ENCODE results near the gene EDNRA.

EDNRA gene

GRCh38 chr4:147581606-147582350 lies 100.9 kb downstream of the EDNRA start:
- DNase-seq (ENCODE audit: low read depth, low spot score): no peak
- H3K4me3 ChIP-seq (ENCODE audit: low read length): no peak overlapping the region

- H3K4me3 ChIP-seq (ENCODE audit: low read length): no peak overlapping the region
- DNase-seq (ENCODE audit: low read depth, low spot score): no peak
Measured at GRCh38 chr4:147582386-147583060, 101.6 kb downstream of the EDNRA start.

GRCh38 chr4:147583876-147584275 lies 103.0 kb downstream of the EDNRA start:
- no peak overlapping the region for H3K4me3 ChIP-seq (ENCODE audit: low read length)
- DNase-seq (ENCODE audit: low read depth, low spot score): no peak

DNA sequence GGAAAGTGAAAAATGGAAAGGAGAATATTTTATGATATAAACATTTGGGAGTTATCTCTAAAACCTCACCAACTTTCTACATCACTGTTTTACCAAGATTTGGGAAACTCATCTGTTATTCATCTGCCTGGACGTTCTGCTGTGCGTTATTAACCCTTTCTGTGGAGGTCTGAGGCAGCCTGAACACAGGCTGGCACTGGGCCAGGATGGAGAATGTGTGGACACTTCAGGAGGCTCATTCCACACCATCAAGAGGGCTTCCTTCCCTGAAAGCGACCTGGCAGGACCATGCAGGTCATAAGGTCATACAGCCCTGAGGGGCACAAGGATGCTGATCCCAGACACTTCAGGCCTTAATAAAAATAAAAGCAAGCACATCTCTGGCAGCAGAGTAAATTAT lies 105.1 kb downstream of the EDNRA start:
- DNase-seq (ENCODE audit: low read depth, low spot score): no peak
- H3K4me3 ChIP-seq (ENCODE audit: low read length): no peak overlapping the region

DNA sequence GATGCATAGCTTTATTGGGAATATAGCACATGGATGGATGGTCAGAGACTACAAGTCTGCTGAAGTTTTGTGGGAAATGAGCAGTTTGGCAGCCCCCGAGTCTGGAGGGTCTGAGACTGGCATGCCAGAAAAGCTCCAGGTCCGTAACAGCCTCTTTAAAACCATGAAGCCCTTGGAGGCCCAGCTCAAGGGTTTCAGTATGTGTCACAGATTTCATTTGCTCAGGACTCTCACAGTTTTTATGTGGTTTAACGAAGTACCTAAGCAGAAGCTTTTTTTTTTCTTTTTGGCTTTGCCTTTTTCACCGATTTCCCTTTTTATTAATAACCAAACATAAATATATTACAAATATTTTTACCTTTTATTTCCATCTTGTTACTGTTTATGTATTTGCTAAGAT lies 105.7 kb downstream of the EDNRA start:
- no peak for DNase-seq (ENCODE audit: low read depth, low spot score)
- H3K4me3 ChIP-seq (ENCODE audit: low read length): no peak overlapping the region

DNA sequence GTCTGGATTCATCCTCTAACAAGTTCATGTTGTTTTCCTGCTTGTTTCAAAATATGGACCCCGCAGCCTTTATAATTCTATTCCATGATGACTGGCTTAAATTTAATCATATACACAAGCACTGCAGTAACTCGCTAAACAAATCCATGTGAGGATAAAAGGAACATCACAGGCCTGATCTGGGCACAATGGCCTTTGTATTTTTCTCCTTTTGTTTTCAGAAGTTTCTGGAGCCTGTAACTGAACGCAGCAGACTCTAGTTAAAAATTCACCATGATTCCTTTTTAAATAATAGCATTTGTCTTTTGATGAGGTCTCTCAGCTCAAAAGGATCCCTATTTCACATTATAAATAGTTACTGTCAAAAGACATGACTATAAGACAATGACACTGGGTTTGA lies 106.1 kb downstream of the EDNRA start:
- no peak overlapping the region for H3K4me3 ChIP-seq (ENCODE audit: low read length)
- DNase-seq (ENCODE audit: low read depth, low spot score): no peak

- no peak overlapping the region for H3K4me3 ChIP-seq (ENCODE audit: low read length)
- no peak for DNase-seq (ENCODE audit: low read depth, low spot score)
Measured at GRCh38 chr4:147589586-147589985, 108.7 kb downstream of the EDNRA start.

DNA sequence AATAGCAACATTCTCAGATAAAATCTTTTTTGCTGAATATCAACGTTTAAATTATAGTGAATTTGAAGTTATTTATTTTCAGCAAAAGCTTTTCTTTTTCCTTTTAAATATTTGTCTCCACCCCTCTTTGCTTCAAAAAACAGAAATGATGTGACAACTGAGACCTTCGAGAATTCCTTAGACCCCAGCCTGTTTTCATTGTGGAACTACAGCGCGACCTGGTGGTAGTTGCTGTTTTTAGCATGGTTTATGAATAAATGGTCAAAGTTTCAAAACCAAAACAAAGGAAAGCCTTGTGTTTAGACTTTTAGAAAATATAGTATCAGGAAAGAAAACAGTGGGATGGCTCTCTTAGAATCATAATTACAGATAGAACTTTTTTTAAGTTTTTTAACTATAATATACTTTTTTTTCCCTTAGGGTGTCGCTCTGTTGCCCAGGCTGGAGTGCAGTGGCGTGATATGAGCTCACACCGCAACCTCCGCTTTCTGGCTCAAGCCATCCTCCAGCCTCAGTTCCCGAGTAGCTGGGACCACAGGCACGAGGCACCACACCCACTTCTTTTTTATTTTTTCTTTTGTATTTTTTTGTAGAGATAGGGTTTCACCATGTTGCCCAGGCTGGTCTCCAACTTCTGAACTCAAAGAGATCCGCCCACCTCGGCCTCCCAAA lies 109.5 kb downstream of the EDNRA start:
- DNase-seq (ENCODE audit: low read depth, low spot score): peak; percentile 51
- no peak overlapping the region for H3K4me3 ChIP-seq (ENCODE audit: low read length)

GRCh38 chr4:147591106-147591505 lies 110.2 kb downstream of the EDNRA start:
- no peak overlapping the region for H3K4me3 ChIP-seq (ENCODE audit: low read length)
- DNase-seq (ENCODE audit: low read depth, low spot score): no peak

DNA sequence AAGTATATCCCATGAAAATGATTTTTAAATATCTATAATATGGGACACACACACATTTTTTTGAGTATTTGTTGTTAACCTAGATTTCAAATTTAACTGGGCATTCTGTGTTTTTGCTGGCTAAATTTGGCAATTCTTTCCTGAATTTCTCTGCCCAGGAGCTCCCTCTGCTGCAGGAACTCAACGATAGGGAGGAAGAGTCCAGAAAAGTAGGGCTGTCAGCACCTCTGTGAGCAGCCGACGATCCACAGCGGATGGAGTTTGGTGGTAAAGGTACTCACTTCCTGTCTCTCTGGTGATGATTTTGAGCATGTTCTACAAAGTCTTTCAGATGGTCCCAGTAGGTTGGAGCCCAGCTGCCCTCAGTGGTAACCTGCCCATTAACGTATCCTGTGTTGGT lies 113.2 kb downstream of the EDNRA start:
- H3K4me3 ChIP-seq (ENCODE audit: low read length): no peak overlapping the region
- peak; percentile 17 for DNase-seq (ENCODE audit: low read depth, low spot score)

Data from Jurkat, Clone E6-1 (cell line).